Activated CD4-positive, alpha-beta T cell treated with anti-CD3 and anti-CD28 coated beads for 4 hours (primary cell): ENCODE data around the gene ARHGEF40.
"Not testable (repeated sequence)": the region's sequence is repeated elsewhere in the genome, so short reads cannot be mapped to it uniquely, and the experiment has no call there.

Source experiments
- DNase-seq, 2 donors: peaks; one replicate each; pipeline ENCODE4 v3.0.0-alpha.2; 2020

ARHGEF40 gene

DNA sequence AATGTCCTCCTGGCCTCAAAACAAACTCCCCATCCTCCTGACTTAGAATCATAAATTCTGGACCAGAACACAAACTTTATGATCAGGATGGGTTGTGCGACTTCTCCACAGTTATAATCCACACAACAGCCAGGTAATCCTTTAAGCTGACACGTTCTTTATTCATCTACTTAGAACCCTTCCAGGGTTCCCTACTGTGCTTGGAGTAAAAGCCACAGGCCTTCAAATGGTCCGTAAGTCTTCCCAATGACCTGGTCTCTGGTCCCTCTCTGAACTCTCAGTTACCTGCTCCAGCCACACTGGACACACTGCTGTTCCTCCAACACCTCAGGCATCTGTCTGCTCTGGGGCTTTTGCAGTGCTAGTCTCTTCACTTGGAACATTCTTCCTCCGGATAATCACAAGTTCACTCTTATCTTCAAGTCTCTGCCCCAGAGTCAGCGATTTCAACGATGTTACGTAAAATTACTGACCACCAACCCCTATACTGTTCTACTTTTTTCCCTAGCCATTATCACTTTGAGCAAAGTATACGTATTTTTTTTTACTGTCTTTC is 29.7 kb upstream of the ARHGEF40 start:
- DNase-seq = no peak

DNA sequence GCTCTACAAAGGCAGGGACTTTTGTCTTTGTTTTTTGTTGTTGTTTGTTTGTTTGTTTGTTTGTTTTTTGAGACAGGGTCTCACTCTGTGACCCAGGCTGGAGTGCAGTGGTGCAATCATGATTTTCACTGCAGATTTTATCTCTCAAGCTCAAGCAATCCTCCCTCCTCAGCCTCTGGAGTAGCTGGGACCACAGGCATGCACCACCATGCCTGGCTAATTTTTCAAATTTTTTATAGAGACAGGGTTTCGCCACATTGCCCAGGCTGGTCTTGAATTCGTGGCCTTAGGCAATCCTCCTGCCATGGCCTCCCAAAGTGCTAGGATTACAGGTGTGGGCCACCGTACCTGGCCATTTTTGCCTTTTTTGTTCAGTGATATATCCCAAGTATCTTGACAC is 29.2 kb upstream of the ARHGEF40 start:
- not testable (repeated sequence) for DNase-seq

DNA sequence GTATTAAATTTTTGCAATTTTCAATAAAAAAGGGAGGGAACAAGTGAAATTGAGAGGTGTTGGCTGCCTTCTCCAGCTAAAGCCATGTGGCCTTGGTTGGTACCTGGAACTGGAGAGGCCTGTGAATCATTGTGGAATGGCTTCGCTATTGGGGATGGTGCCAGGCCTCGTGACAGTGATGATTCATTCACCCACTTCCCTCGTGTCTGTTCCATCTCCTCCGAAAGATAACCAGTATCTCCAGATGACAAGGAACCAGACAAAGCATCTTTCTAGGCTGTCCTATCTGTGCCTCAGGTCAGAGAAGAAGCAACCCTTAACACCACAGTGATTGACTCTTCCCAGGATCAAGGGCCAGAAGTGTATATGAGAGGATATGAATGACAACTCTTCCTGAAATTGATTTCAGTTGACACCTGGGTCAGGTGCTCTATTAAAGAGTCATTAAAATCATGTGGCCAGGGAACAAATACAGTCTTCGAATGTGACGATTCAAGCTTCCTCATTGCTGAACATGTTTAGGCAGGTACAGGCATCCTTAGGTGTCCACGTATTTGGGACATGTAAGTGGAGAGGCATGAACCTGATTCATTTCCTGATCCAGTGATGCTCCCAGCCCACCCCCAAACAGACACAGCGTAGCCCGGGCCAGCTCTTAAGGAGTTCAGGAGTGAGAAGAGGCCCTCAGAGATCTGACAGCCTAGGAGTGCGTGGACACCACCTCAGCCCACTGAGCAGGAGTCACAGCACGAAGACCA is 28.2 kb upstream of the ARHGEF40 start, which contains the start of gene RNASE7:
Gene RNASE7 (plus strand): TSS at position 687 of the 758 bp plus-strand sequence. CDS start 631 bp downstream, outside the sequence.
- no peak for DNase-seq

DNA sequence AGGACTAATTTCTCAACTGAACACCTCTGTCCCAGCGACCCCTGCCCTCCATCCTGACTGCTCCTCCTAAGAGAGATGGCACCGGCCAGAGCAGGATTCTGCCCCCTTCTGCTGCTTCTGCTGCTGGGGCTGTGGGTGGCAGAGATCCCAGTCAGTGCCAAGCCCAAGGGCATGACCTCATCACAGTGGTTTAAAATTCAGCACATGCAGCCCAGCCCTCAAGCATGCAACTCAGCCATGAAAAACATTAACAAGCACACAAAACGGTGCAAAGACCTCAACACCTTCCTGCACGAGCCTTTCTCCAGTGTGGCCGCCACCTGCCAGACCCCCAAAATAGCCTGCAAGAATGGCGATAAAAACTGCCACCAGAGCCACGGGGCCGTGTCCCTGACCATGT is 27.2 kb upstream of the ARHGEF40 start:
- DNase-seq = no peak

DNA sequence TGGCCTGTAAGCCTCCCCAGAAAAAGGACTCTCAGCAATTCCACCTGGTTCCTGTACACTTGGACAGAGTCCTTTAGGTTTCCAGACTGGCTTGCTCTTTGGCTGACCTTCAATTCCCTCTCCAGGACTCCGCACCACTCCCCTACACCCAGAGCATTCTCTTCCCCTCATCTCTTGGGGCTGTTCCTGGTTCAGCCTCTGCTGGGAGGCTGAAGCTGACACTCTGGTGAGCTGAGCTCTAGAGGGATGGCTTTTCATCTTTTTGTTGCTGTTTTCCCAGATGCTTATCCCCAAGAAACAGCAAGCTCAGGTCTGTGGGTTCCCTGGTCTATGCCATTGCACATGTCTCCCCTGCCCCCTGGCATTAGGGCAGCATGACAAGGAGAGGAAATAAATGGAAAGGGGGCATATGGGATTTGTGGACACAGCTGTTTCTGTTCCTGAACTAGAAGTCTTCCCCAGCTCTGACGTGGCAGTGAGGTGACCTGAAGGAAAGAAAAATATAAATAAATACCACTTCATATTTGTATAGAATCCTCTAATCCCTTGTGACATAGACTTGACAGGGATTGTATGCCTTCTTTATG is 26.6 kb upstream of the ARHGEF40 start:
- DNase-seq = no peak

DNA sequence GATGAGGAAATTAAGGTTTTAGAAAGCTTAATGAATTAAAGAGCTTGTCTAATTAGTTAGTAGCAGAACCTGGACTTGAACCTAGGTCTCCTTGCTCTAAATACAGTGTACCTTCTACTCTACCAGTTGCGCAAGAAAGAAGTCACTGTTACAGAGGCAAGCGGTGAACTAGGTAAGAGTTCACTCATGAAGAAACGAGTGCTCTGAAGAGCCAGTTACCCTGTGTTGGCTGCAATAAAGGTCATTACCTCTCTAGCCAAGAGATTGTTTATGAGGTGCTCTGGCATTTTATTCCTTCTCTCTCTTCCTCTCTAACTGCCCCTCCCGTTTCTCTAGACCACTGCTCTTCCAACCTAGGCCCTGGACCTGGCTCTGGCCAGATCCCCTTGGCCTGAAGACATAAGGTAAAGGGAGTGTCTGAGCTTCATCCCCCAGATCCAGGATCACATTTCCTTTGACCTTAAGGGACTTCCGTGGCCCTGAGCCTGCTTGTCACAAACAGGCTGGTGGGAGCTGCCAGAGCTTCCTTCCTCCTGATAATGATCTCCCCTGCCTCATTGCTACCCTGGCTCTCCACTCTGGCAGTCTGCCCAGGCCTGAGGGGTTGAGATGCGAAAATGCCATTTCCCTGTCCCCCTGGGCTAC is 26.0 kb upstream of the ARHGEF40 start:
- no peak for DNase-seq

DNA sequence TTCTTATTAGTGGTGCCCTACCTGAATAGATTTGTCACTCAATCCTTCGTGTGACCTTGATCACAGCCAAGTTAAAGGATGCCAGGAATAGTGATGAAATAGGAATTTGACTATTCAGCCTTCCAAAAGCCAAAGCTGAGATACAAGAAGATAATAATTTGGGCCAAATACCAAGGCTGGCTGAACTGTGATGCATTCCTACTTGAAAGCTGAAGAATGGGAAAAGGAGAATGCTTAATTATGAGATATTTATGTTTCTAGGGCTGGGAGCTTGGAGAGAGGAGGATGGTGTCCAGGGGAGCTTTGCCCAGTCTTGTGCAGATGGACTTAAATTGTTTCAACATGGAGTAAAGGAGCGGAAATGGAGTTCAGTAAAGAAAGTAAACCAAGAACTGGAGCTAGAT is 22.7 kb upstream of the ARHGEF40 start:
- no peak for DNase-seq

DNA sequence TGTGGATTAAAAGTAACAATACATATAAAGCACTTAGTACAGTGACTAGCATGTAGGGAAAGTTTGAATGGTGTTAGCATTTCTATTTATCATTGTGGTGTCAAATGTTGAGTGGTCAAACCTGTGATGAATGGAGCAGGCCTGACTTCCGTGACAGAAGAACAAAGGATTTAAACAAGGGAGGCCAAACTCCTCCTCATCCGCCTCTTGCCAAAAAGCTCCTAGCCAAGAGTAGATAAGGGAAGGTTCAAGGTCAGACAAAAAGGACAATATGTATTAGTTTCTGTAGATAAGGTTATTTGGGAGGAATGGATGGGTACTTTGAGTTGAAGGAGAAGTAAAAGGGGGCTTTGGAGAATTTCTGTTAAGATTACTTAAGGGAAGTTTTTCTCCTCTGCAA is 21.5 kb upstream of the ARHGEF40 start:
- DNase-seq = no peak

DNA sequence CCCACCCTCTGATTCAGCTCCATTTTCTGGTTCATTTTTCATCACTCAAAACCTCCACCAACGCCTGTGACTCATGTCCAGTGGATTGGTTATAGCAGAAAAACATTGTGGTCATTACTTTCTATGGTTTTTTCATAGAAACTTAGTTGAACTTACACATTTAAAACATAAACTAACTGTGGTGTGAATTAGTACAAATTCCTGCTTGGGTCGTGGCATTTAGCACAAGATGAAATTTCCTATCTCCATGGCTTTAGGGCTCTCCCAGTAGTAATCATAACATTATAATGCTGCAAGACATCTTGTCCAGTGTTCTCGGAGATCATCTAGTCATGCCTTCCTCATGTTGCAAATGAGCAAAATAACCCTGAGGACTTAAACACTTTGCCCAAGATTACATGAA is 20.8 kb upstream of the ARHGEF40 start:
- DNase-seq = no peak

DNA sequence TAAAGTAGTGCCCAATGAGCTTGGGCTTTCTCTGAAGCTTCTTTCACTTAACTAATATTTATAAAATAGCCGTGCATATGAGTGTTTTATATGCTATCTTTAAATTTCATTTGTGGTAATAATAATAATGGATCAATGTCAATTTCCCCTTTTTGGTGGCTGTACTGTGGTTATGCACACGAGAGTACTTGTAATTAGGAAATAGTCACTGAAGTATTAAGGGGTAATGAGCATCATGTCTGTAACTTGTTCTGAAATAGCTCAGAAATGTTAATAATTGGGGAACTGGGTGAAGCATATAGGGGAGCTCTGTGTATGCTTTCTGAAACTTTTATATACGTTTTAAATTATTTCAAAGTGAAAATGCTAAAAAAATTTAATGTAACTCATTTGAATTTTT is 19.5 kb upstream of the ARHGEF40 start:
- no peak for DNase-seq

DNA sequence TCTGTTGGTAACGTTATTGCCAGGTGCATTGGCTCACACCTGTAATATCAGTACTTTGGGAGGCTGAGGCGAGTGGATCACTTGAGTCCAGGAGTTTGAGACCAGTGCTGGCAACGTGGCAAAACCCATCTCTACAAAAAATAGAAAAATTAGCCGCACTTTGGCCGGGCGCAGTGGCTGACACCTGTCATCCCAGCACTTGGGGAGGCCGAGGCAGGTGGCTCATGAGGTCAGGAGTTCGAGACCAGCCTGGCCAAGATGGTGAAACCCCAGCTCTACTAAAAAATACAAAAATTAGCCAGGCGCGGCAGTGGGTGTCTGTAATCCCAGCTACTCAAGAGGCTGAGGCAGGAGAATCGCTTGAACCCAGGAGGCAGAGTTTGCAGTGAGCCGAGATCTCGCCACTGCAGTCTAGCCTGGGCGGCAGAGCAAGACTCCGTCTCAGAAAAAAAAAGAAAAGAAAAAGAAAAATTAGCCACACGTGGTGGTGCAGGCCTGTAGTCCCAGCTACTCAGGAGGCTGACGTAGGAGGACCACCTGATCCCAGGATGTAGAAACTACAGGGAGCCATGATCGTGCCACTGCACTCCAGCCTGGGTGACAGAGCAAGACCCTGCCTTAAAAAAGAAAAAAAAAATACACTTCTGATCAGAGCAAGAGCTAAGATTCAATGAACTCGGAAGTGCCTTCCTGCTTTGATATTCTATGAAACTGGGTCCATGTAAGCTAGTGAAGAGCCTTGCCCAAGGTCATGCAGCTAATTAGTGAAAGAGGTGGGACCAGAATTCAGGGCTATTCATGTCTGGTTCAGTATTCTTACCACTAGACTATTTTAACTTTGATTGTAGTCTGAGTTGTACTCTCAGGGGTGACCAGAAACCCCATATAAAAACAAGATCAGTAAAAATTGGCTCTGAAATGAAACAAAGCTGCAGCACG is 16.7 kb upstream of the ARHGEF40 start:
- DNase-seq = no peak

DNA sequence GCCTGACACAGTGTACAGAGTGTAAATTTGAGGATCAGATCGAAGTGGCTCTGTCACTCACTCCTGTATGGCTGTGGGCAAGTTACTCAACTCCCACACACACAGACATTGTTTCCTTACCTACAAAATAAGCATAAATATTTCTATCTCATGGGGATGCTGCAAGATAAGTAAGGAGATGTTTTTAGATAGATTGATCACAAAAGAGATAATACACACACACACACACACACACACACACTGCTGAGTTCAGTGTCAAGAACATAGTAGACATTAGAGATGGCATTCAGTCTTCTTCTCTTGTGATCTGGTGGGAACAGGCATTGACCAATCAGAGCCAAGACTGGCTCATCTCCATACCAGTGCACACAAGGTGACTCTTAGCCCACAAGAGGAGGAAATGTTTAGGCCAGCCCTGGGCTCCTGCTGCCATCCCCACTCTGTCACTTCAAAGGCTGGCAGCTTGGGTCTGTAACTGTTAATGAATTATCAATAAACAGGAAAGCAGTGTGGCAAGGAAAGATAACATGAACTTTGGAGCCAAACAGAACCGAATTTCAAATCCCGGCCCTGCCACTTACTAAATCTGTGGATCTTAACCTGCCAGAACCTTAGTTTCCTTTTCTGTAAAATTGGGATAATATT is 15.9 kb upstream of the ARHGEF40 start:
- no peak for DNase-seq

DNA sequence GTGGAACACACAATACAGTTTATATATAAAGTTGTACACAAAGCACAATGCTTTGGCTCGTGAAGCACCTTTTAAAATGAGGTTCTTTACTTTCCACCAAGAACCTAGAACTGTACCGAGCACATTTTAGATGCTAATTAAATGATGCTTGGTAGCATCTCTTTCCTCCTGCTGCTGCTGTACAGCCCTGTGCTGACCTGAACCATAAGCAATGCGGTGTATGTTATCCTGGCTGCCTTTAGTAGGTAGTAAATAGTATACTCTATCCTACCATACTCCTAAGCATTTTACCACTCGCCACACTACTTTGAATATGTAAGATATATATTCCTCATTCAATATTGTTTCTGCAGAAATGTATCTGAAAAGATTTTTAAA is 15.3 kb upstream of the ARHGEF40 start:
- no peak for DNase-seq

DNA sequence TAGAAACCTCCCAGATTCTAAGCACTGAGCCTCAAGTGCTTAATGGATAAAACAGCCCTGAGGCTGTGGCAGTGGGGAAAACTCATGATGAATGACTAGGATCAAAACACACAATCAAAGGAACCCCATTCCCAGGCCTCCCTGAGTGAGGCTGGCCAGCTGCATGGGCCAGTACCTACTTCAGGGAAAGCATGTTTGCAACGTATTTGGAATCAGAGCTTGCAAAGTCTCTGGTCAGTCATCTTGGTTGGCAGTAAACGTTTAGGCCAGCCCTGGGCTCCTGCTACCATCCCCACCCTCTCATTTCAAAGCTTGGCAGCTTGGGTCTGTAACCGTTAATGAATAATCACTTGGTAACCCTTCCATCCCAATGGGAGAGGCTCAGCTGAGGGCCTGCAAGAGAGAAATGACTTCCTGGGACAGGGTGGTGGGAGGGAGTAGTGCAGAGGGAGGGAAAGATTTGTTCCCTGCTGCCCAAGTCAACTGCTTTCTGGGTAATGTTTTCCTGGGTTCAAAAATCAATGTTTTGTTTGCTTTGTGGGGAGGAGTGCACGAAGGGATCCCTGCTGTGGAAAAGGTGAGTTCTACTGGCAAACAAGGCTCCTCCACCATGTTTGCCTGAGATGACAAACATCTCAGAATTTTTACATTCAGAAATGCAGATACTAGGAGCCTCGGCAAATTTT is 14.5 kb upstream of the ARHGEF40 start:
- no peak for DNase-seq

DNA sequence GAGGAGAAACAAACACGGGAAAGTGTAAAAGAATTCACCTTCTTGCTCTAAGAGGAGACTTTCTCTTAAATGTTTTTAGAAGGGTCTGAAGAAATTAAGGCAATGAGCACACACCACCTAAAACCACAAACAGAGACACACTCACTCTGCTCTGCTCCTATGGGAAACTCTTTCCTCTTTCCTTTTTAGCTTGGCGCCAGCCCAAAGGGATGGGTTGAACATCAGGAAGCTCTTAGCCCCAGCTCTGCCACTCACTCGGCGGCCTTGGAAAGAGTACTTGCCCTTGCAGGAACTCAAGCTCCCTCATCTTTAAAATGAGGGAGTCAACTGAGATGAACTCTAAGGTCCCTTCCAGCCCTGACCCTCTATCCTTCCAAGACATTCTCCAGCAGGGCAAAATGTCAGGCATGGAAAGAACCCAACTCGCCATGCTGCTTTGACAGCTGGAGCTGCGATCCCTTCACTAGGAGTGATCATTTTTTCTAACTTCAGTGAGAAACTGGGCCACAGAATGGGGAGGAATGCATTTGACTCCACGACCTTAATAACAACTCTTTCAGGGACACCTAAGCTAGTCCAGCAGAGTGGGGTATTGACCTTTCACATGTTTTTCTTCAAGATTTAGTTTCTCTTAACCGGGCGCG is 13.5 kb upstream of the ARHGEF40 start:
- no peak for DNase-seq

DNA sequence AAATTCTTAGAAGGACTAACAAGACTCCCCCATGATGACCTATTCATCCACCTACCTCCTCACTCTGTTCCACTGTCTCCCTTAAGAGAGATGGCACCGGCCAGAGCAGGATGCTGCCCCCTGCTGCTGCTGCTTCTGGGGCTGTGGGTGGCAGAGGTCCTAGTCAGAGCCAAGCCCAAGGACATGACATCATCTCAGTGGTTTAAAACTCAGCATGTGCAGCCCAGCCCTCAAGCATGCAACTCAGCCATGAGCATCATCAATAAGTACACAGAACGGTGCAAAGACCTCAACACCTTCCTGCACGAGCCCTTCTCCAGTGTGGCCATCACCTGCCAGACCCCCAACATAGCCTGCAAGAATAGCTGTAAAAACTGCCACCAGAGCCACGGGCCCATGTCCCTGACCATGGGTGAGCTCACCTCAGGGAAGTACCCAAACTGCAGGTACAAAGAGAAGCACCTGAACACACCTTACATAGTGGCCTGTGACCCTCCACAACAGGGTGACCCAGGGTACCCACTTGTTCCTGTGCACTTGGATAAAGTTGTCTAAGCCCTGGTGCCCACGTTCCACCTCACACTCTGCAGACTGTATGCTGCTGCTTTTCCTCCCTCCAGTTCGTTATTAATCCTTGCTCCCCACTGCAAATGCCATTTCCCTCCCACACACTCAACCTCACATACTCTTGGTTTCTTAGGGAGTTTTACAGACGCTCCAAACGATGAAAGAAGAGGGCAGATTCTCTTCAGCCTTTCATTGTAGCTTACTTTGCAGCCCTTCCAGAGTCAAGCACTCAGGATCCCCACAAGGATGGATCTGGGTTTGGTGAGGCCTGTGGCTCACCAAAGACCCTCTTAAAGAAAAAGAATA is 12.1 kb upstream of the ARHGEF40 start, which contains the start of gene RNASE8:
Gene RNASE8 (plus strand): TSS at position 20 of the 873 bp plus-strand sequence. CDS start 71 bp downstream, at position 91.
- DNase-seq = no peak

DNA sequence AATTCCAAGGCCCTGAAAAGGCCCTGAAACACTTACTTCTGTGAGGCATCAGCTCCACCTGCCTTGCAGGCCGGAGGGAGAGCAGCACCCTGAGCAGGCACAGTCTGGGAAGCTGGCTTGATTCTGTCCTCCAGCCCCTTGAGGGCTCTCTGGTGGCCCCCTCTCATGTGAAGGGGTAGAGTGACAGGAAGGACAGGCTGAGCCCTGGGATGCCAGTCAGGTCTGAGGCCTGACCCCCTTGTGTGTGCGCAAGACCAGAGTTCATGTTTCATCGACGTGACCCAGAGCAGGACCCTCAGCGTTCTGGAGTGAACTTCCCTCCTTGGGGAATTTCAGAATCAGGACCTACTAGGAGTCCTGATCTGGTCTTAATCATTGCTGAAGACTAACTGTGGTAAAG is 11.2 kb upstream of the ARHGEF40 start:
- DNase-seq = no peak

DNA sequence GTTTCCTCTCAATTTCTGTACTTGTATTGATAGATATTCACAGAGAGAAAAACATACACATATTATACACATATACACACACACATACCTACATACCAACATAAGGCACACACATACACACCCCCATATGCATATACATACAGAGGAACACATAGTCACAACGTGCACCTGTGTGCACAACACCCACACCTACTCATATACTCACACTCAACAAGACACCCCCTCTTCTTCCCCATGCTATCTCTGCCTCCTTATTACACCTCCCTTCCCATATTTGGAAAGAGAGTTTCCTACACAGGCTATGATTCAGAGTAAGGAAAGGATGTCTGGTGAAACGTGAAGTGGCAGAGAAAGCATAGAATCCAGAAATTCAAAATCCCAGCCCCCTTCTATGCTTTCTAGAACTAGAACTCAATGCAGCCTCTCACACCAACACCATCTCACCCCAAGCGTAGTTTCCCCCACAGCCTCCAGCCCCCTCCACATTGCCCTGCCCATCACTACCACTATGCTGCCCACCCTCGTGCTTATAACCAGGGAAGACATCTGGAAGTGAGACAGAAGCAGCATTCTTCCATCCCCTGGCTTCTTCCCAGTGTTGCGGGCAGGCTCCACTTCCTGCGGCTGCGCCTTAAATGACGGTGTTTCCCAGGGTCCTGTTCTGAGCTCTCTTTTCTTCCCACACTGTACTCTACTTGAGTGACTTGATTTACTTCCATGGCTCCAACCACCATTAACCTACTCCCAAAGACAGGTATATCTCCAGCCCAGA is 10.1 kb upstream of the ARHGEF40 start:
- DNase-seq = no peak
